ENCODE measurements around the gene ZNF541.
"Not testable (repeated sequence)": the region's sequence is repeated elsewhere in the genome, so short reads cannot be mapped to it uniquely, and the experiment has no call there.

ZNF541 gene

DNA sequence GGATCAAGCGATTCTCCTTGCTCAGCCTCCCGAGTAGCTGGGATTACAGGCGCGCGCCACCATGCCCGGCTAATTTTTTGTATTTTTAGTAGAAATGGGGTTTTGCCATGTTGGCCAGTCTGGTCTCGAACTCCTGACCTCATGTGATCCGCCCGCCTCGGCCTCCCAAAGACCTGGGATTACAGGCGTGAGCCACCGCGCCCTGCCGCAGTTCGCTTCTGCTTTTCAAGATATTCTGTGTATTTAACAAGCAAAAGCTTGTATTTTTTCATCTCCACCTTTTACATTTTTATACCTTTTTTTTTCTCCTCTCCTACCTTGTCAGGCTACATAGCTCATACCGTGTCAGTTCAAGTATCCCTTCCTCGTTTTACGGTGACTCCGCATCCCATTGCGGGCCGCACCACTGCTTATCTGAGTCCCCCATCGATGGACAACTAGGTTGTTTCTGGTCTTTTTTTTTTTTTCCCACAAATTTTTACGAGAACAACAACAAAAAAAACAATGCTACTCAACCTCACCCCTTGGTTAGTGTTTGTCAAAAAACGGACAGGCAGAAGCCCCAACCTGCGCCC, 26.8 kb upstream of the ZNF541 start:
- in situ Hi-C loops (cut with MboI; ENCODE audit: low sequenced_read_pairs) = not testable (repeated sequence)

DNA sequence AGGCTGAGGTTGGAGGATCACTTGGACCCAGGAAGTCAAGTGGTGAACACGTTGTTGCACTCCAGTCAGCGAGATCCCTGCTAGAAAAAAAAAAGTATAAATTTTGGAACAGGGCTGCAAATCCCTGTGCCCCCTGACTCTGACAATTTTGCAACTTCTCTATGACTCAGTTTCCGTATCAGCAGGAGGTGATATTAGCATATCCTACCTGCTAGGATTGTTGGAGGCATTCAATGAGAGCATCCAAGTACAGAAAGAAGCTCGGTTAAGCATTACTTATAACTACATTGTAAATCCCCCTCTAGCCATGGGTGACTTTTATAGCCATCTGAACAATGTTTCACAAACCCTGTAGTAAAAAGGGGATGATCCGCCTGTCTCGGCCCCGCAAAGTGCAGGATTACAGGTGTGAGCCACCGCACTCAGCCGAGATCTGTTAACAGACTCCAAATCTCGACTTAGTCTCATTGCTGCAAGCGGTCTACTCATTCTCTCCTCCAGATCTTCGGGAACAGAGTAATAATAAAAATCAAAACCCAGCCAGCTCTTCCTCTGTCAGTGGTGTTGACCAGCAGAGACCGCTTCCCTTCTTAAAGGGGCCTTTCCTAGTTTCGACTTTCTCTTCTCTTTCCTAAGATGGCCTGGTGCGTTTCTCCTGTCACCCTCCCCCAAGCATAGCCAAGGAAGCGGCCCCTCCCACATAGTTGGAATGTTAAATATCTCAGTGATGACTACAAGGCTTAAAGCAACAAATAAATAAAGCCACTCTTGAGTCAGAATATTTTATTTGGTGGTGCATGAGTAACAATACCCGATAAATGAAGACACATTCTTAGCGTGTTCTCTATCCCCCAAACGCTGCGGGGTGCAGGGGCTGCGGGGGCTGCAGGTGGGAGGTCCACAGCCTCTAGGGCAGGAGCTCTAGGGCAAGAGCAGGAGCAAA, 25.7 kb upstream of the ZNF541 start:
- in situ Hi-C loops (cut with MboI; ENCODE audit: low sequenced_read_pairs) = no loop called here

- in situ Hi-C loops (cut with MboI; ENCODE audit: low sequenced_read_pairs) = no loop called here
Observed at GRCh38 chr19:47595944-47596343, 23.0 kb upstream of the ZNF541 start.

DNA sequence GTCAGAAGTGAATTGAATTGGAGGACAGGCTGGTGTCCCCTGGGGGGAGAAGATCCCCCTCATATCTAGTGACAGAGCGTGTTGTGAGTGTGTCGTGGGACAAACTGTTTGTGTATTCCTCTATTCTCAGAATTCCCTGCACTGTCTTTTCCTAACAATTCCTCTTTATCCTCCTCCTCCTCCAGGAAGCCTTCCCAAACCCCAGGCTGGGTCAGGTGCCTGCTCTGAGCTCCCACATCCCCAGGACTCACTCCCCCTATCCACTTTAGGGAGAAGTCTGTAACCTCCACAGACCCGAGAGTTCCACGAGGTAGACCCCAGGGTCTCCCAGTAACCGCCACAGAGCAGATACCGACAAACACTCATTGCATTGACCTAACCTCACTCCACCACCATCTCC, 20.9 kb upstream of the ZNF541 start:
- in situ Hi-C loops (cut with MboI; ENCODE audit: low sequenced_read_pairs) = no loop called here

DNA sequence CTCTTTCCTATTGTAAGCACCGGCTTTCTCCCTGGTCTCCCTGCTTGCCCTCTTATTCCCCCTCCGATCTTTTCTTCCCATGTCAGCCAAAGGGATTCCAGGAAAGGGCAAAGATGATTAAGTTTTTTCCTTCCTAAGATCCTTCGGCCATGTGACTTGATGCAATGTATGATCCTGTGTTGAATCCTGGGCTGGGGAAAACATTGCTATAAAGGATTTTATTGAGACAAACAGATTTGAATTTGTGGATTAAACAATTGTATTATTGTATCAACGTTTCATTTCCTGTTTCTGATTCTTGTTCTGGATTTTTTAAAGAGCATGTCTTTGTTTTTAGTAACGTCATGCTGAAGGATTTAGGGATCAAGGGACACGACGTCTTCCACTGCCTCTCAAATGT, 16.9 kb upstream of the ZNF541 start:
- in situ Hi-C loops (cut with MboI; ENCODE audit: low sequenced_read_pairs) = no loop called here

- in situ Hi-C loops (cut with MboI; ENCODE audit: low sequenced_read_pairs) = no loop called here
Observed at GRCh38 chr19:47587295-47587694, 14.3 kb upstream of the ZNF541 start.

- in situ Hi-C loops (cut with MboI; ENCODE audit: low sequenced_read_pairs) = not testable (repeated sequence)
Observed at GRCh38 chr19:47583161-47583560, 10.2 kb upstream of the ZNF541 start.

DNA sequence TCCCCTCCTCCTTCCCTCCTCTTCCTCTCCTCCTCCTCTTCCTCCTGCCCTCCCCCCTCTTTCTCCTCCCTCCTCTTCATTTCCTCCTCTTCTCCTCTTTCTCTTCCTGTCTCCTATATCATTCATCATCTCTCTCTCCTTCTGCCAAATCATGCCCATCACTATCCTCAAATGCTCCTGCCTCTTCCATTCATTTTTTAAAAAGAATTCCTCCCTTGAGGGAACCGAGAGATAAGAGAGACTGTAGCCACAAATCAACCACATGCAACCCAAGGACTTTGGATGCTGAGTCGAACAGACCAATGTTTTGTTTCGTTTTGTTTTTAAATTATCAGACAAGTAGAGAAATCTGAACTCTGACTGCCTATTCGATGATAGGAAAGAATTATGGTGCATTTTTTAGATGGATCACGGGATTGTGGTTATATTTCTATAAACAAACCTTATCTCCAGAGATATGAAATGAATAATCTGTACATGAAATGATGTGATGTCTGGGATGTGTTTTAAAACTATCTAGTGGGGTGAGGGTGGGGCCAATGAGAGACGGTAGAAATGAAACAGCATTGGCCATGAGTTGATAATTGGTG, 9.5 kb upstream of the ZNF541 start:
- in situ Hi-C loops (cut with MboI; ENCODE audit: low sequenced_read_pairs) = no loop called here

GRCh38 chr19:47581605-47582319, 8.8 kb upstream of the ZNF541 start:
- in situ Hi-C loops (cut with MboI; ENCODE audit: low sequenced_read_pairs) = no loop called here

- in situ Hi-C loops (cut with MboI; ENCODE audit: low sequenced_read_pairs) = no loop called here
Observed at GRCh38 chr19:47580397-47580796, 7.4 kb upstream of the ZNF541 start.

DNA sequence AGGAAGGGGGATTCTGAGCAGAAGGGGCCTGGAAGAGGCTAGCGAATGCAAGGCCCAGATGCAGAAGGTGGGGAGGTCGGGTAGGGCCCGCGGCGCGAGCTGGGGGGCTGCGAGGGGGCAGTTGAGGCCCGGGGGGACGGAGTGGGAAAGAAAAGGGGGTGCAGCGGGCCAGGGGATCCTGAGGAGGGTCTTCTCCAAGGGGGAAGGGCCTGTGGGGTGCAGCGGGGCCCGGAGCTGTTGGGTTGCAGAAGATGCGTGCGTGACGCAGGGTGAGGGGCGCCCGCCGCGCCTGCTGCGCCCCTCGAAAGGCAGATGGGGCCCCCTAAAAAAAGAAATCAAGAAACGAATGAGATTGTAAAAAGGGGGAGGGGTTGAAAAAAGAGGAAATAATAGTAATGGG, 313 bp downstream of the ZNF541 start:
- in situ Hi-C loops (cut with MboI; ENCODE audit: low sequenced_read_pairs) = no loop called here

GRCh38 chr19:47569331-47569730, 3.6 kb downstream of the ZNF541 start:
- in situ Hi-C loops (cut with MboI; ENCODE audit: low sequenced_read_pairs) = no loop called here

- in situ Hi-C loops (cut with MboI; ENCODE audit: low sequenced_read_pairs) = no loop called here
Observed at GRCh38 chr19:47564081-47564480, 8.9 kb downstream of the ZNF541 start.

DNA sequence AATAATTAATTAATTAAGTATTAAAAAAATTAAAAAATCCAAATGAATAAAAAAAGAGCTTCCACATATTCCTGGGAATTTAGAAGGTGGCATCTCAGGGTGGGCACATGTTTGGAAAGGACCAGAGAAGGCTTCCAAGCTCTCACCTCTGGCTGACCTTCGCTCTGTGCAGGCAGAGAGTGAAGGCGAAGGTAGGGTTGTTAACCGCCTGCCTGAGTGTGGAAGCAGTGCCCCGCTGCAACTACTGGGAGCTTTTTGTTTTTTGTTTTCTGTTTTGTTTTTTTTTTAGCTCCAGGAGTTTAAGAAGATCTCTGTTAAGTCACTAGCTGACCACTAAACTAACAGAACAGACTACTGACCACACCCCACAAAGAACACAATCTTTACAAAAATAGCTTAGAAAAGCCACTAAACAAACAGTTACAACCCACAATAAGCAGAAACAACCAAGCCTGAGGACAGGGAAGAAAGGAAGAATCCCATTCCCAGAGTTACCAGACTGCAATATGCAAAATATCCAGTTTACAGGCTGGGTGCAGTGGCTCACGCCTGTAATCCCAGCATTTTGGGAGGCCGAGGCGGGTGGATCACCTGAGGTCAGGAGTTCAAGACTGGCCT, 11.4 kb downstream of the ZNF541 start:
- in situ Hi-C loops (cut with MboI; ENCODE audit: low sequenced_read_pairs) = no loop called here

DNA sequence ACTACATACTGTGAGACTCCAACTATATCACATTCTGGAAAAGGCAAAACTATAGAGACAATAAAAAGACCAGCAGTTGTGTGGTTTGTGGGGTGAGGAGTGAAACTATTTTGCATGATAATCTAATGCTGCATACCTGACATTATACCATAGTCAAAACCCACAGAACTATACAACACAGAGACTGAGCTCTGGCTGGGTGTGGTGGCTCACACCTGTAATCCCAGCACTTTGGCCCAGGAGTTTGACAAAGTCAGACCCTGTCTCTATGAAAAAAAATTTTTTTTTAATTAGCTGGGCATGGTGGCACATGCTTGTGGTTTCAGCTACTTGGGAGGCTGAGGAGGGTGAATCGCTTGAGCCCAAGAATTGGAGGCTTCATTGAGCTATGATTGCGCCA, 11.9 kb downstream of the ZNF541 start:
- in situ Hi-C loops (cut with MboI; ENCODE audit: low sequenced_read_pairs) = no loop called here

- in situ Hi-C loops (cut with MboI; ENCODE audit: low sequenced_read_pairs) = no loop called here
Observed at GRCh38 chr19:47550129-47550528, 22.8 kb downstream of the ZNF541 start.

- in situ Hi-C loops (cut with MboI; ENCODE audit: low sequenced_read_pairs) = no loop called here
Observed at GRCh38 chr19:47549261-47549862, 23.6 kb downstream of the ZNF541 start.

DNA sequence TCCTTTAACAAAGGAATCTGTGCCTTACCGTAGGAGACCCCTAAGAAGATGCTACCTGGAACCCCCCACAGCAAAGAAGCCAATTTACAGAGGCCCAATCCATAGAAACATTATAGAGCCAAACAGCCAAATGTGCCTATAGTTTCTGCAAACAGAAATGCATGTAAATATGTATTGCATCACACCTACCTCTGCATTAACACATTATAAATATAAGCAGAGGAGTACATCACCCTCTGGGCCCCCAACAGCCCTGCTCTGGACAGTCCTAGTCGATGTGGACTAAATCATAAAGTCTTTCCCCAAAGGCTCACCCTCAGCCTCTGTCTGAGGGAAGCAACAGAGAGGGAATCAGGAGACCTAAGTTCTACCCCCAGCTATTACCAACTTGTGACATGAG, 25.7 kb downstream of the ZNF541 start:
- in situ Hi-C loops (cut with MboI; ENCODE audit: low sequenced_read_pairs) = no loop called here

DNA sequence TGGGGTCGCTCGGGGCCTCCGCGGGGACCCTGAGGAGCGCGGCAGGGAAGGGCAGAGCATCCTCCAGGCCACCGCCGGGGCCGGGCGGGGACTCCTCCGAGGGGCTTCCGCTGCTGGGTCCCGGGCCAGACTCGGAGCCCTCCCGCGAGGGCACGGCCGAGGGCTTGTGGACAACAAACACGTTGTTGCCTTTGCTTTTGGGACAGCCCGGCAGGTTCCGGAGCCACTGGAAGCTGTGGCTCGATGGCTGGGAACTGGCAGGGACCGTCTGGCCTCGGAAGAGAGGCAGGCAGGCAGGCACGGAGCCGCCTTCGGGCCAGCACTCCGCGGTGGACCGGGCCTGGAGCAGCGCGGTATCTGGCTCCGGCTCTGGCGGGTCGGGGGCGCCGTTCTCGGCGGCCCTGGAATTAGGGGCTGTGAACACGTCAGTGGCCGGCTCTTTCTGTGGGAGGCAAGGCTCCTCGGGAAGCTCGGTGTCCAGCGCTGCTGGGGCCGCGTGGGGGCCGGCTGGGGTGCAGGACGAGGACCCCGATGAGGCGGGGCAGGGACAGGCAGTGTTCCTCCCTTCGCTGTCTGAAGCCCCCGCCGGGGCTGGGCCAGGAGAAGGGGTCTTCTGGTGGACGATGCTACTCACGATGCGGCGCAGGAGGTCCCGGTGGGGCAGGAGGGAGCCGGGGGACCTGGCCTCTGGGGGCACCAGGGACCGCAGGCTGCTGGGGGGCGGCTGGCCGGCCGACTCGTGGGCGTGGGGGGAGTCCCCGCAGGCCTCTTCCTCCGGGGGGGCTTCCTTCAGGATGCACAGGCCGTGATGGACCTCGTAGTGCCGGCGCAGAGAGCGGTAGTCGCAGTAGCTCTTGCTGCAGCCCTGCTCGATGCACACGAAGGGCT, 27.6 kb downstream of the ZNF541 start:
- in situ Hi-C loops (cut with MboI; ENCODE audit: low sequenced_read_pairs) = no loop called here

- in situ Hi-C loops (cut with MboI; ENCODE audit: low sequenced_read_pairs) = no loop called here
Observed at GRCh38 chr19:47544476-47544875, 28.5 kb downstream of the ZNF541 start.
